OCI-LY3 (cell line): ENCODE results near the gene RPAP2.

Experiments
- H2AFZ ChIP-seq: fragments of 200-600, 300-600 bp; shearing (Covaris generic); 2 replicates; pipeline ENCODE4 v1.6.0; 2014; ENCODE audit warnings: antibody characterized with exemption, low read depth, low read length
- H3K27ac ChIP-seq: fragments of 200-600, 300-600 bp; sonication (generic); 2 replicates; pipeline ENCODE4 v1.5.1; 2014; ENCODE audit warnings: mild to moderate bottlenecking, low read length, moderate library complexity, mixed read lengths
- H3K27me3 ChIP-seq: fragments of 200-600, 300-600 bp; sonication (generic); 2 replicates; pipeline ENCODE4 v1.6.1; 2014; ENCODE audit warnings: low read depth, low read length, mixed read lengths
- H3K36me3 ChIP-seq: fragments of 200-600, 300-600 bp; sonication (generic); replicated peaks from 2 replicates; pipeline ENCODE3; 2014; ENCODE audit warnings: low read depth, low read length, mixed read lengths
- H3K4me1 ChIP-seq: fragments of 300-600, 200-600 bp; sonication (generic); 2 replicates; pipeline ENCODE4 v1.6.1; 2014; ENCODE audit warnings: low read length, mixed read lengths
- H3K4me2 ChIP-seq: fragments of 200-600, 300-600 bp; sonication (generic); 2 replicates; pipeline ENCODE4 v1.6.1; 2014; ENCODE audit warnings: low read length, mixed read lengths
- H3K4me3 ChIP-seq: fragments of 300-600, 200-600 bp; sonication (generic); 2 replicates; pipeline ENCODE4 v1.5.1; 2014; ENCODE audit warnings: antibody characterized with exemption, mild to moderate bottlenecking, low read length, moderate library complexity
- H3K79me2 ChIP-seq: fragments of 300-600, 200-600 bp; shearing (Covaris generic); 2 replicates; pipeline ENCODE4 v1.6.1; 2014; ENCODE audit warnings: mild to moderate bottlenecking, low read length, mixed read lengths
- H3K9ac ChIP-seq: fragments of 300-600, 200-600 bp; shearing (Covaris generic); 2 replicates; pipeline ENCODE4 v1.6.0; 2014; ENCODE audit warnings: mild to moderate bottlenecking, low read length, moderate library complexity
- H3K9me3 ChIP-seq: fragments of 200-600, 300-600 bp; shearing (Covaris generic); 2 replicates; pipeline ENCODE4 v1.6.1; 2014; ENCODE audit warnings: low read length, mixed read lengths; ENCODE audit not compliant: insufficient read depth
- H4K20me1 ChIP-seq: fragments of 200-600, 300-600 bp; sonication (generic); 2 replicates; pipeline ENCODE4 v1.6.1; 2016; ENCODE audit warnings: low read length, mixed read lengths; ENCODE audit not compliant: insufficient read depth
- CTCF ChIP-seq: fragments of 200-600, 300-600 bp; sonication (generic); IDR thresholded peaks from 2 replicates; pipeline ENCODE4 v1.5.1; 2014; ENCODE audit warnings: antibody characterized with exemption, low read length, low read depth
- EZH2phosphoT487 ChIP-seq: fragments of 200-600 bp; shearing (Covaris generic); IDR thresholded peaks from 2 replicates; pipeline ENCODE4 v1.6.1; 2018; ENCODE audit warnings: antibody characterized with exemption, mixed run types, low read depth

The RPAP2 gene

GRCh38 chr1:92447033-92447681 lies 148.3 kb downstream of the RPAP2 start:
- H3K79me2 ChIP-seq: no peaks in the 10 kb centered on the region
- no peak overlapping the region for H3K4me3 ChIP-seq
- no peak overlapping the region for H3K9ac ChIP-seq
- no peaks in the 10 kb centered on the region for H3K27me3 ChIP-seq
- no peaks in the 10 kb centered on the region for H3K36me3 ChIP-seq
- no peak overlapping the region for H3K27ac ChIP-seq
- H3K4me1 ChIP-seq: no peaks in the 10 kb centered on the region
- no peak overlapping the region for H2AFZ ChIP-seq
- no peaks in the 10 kb centered on the region for H3K9me3 ChIP-seq
- no peak for TF ChIP-seq CTCF
- no peak for TF ChIP-seq EZH2phosphoT487
- no peaks in the 10 kb centered on the region for H4K20me1 ChIP-seq
- H3K4me2 ChIP-seq: no peak overlapping the region

GRCh38 chr1:92447976-92448375 lies 149.1 kb downstream of the RPAP2 start:
- Histone ChIP-seq H3K79me2 (no peaks in the 10 kb centered on the region), H3K4me1 (no peaks in the 10 kb centered on the region), H3K9me3 (no peaks in the 10 kb centered on the region), H3K36me3 (no peaks in the 10 kb centered on the region), H3K4me3 (no peak overlapping the region), H3K4me2 (no peak overlapping the region), H3K27ac (no peak overlapping the region), H3K27me3 (no peaks in the 10 kb centered on the region), H4K20me1 (no peaks in the 10 kb centered on the region), H3K9ac (no peak overlapping the region), H2AFZ (no peak overlapping the region)
- TF ChIP-seq EZH2phosphoT487 (no peak), CTCF (no peak)
